GM19351 (cell line): Measurements from ENCODE around the gene AP3M1.

Experiments used
- ATAC-seq: cut with Tn5 transposase; IDR thresholded peaks from one replicate; pipeline ENCODE4 v1.9.1; 2021; ENCODE audit warnings: mild to moderate bottlenecking, moderate library complexity; ENCODE audit not compliant: unreplicated experiment

AP3M1 gene

GRCh38 chr10:74081192-74081803 lies 69.3 kb downstream of the AP3M1 start:
- ATAC-seq: no peak

GRCh38 chr10:74079936-74080590 lies 70.6 kb downstream of the AP3M1 start:
- ATAC-seq: no peak

- ATAC-seq: no peak
Measured at GRCh38 chr10:74079028-74079935, 71.3 kb downstream of the AP3M1 start.

- ATAC-seq: no peak
Measured at GRCh38 chr10:74078037-74078436, 72.6 kb downstream of the AP3M1 start.

GRCh38 chr10:74077416-74077815 lies 73.2 kb downstream of the AP3M1 start:
- no peak for ATAC-seq

GRCh38 chr10:74076961-74077360 lies 73.7 kb downstream of the AP3M1 start:
- no peak for ATAC-seq

GRCh38 chr10:74075906-74076305 lies 74.7 kb downstream of the AP3M1 start:
- no peak for ATAC-seq

GRCh38 chr10:74072503-74072902 lies 78.1 kb downstream of the AP3M1 start:
- no peak for ATAC-seq

GRCh38 chr10:74071157-74071556 lies 79.5 kb downstream of the AP3M1 start:
- ATAC-seq: no peak
